SHP77 (cell line): ENCODE data around the gene C12orf60.

Experiments
- DNase-seq, 2 experiments: peaks; one replicate each; lab custom pipeline; 2025; lab: John Stamatoyannopoulos, UW

The C12orf60 gene

DNA sequence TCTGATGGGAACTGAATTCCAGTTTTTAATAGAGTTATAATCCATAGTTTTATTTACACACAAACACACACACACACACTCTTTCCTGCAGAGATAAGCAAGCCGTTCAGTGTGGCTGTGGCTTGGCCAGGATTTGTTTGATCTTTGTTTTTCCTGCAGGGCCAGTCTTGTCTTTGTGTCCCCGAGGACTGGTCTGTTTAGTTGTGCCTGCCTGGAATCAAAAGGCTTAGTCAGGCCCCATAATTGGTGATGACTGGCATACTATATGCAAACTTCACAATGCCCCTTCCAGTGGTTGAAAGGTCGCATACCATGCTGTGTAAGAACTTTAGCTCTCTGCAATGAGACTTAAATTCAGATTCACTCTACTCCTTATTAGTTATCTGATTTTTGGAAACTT lies 26.2 kb upstream of the C12orf60 start:
- no peak for DNase-seq

GRCh38 chr12:14779834-14780233 lies 23.6 kb upstream of the C12orf60 start:
- no peak for DNase-seq

DNA sequence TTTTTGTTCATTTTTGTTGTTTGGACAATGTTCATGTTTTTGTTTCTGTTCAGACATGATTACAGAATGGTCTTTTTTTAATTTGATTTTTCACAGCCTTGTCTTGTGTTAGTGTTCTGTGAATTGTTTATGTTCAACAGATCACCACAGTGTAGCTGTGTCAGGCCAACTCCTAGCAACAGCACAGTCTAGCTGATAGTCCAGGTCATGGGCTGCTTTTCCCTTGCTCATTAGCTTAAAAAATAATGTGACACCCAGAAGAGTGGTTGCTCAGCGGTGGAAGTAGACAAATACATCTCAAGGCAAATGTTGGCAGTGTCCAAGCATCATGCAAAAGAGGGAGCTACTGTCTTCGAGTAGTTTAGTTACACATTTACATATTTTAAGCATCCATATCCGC lies 22.6 kb upstream of the C12orf60 start:
- DNase-seq: no peak

DNA sequence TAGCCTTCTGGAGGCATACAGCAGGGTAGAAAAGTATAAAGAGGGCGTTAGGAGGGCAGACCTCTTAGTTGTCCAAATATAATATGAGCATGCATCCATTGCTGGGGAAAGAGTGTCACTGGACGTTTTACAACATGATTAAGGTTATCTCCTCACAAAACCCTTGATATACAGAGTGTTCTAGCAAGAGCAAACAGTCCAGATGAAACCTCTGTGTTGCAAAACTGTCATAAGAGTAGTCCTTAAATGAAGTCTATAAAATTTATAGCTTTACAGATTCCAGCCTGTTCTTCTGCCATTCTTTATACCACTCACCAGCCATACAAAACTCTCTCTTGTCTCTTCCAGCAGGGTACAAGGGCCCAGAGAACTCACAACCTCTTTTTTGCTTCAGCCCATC lies 21.9 kb upstream of the C12orf60 start:
- DNase-seq: no peak

GRCh38 chr12:14782756-14783155 lies 20.7 kb upstream of the C12orf60 start:
- no peak for DNase-seq

DNA sequence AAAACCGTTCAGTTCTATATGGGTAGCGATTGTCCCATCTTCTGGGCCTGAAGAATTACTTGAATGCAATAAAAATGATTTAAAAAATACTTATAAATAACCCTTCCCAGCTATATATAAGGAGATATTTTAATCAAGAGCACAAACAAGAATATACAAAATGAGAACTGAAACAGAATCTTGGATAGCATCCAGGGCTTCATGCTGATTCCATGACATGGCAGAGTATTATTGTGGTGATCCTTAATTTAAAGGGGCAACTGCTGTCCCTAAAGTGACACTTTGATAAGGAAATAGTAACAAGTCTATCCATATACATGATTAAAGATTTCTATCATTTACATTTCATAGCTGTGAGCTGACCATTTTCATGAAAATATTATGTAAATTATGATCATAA lies 19.0 kb upstream of the C12orf60 start:
- DNase-seq: no peak

DNA sequence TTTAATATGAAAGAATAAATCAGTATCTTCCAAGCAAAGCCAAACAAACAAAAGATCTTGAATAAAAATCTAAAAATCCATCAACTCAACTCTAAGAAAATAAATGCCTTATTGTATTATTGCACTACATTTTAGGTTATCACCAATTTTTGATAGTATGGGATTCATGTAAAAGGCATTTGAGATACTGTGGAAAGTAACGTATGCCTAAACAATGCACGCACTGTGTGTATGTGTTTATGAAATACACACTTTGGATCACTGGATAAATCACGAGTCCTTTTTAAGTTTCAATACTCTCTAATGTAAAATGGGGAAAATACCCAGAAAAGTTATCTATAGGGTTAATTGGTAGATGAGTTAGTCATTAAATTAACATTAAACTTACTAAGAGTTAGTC lies 17.9 kb upstream of the C12orf60 start:
- DNase-seq: no peak

- no peak for DNase-seq
Observed at GRCh38 chr12:14795028-14795448, 8.4 kb upstream of the C12orf60 start.

- DNase-seq: no peak
Observed at GRCh38 chr12:14802247-14802646, 1.2 kb upstream of the C12orf60 start.

DNA sequence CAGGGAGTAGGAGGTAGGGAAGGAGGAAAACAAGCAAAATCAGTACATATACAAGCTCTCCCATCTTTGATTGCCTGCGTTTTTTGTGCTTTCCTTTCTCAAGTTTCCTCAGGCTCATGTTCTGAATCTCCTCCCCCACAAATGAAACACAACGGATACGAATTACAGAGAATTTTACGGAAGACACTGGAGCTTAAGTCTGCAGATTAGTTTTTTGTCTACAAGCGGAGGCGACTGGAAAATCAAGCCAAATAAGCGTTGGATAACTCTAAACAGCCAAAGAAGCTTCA lies 804 bp upstream of the C12orf60 start:
- DNase-seq: no peak

GRCh38 chr12:14803830-14804160 lies 325 bp downstream of the C12orf60 start:
- no peak for DNase-seq

GRCh38 chr12:14810167-14810952 lies 6.9 kb downstream of the C12orf60 start:
- DNase-seq: no peak

DNA sequence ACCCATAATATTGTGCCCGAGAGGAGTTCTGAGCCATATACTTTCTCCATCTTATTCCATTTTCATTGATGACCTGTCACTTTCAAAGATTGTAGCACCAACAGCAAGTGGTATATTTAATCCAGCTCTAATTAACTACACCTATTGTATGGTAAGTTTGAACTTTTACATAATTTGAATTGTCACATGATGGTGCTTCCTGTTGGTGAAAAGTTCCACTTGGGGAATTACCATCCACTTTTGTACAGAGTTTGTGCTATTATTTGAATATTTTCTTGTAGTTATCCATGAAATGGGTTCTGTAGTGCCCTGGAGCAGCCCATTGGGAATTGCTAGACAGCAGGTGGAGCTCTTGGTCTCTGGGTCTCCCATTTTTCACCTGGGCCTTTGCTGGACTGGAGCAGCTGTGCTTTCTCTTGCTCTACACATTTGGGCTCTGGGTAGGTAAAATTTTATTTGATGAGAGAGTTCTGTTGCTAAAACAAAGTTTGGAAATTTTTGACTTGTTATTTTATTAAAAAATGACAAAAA lies 7.5 kb downstream of the C12orf60 start:
- DNase-seq: no peak

- DNase-seq: no peak
Observed at GRCh38 chr12:14811486-14811885, 8.0 kb downstream of the C12orf60 start.

GRCh38 chr12:14814014-14814413 lies 10.5 kb downstream of the C12orf60 start, which contains the start of gene SMCO3:
TSS of gene SMCO3 (minus strand) at chr12:14814182. CDS start at chr12:14806680, 7,502 bp downstream.
- DNase-seq: no peak

GRCh38 chr12:14824012-14824634 lies 20.7 kb downstream of the C12orf60 start:
- no peak for DNase-seq

DNA sequence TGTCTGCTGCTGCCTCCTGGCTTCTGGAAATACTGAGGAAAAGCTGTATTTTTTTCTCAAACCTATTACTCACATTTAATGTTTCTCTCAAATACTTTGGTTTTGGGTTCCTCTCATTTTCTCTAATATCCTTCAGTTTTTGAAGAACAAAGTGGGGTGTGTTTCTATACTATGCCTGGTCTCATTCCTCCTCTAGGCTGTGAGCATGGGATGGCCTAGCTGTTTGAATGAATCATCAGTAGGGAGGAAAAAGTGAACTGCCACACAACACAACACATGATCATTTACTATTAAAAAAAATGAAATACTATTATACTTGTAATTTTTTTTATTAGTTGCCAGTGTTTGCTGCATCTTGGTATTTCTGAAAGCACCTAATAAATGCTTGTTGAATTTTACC lies 21.8 kb downstream of the C12orf60 start:
- DNase-seq: no peak

GRCh38 chr12:14826491-14826890 lies 23.0 kb downstream of the C12orf60 start:
- no peak for DNase-seq

- DNase-seq: no peak
Observed at GRCh38 chr12:14827043-14827442, 23.6 kb downstream of the C12orf60 start.

DNA sequence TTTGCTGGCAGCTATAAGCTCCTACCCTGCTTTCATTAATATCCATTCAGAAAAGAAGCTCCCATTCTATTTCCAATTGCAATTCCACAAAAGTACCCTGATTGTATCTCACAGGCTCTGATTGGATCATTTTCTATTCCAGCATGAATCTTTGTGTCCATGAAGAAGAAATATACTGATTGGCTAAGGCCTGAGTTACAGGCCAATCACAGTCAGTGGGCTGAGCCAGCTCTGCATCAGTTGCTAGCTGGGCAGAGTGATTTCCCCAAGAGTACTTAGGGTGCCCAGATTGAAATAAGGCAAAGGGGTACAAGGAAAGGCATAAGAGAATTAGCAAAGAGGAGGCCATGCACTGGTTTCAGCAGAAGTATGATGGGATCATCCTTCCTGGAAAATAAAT lies 25.4 kb downstream of the C12orf60 start:
- DNase-seq: no peak

DNA sequence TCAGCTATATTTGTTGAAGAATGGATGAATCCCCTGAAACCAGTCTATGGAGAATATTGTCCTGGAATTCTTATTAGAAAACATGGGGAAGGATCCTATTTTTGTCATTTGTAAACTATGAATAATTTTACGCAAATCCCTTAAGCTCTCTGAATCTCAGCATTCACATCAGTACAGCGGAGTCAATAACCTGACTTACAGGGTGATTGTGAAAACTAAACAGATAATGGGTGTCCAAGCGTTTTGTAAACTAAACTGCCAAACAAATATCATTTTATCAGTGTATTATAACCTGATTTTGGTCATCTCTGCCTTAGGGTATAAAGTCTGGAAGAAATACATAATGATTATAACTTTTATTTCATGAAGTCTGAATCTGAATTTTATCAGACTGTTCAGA lies 29.9 kb downstream of the C12orf60 start:
- no peak for DNase-seq

- no peak for DNase-seq
Observed at GRCh38 chr12:14833952-14834351, 30.5 kb downstream of the C12orf60 start.

- DNase-seq: no peak
Observed at GRCh38 chr12:14834509-14834908, 31.0 kb downstream of the C12orf60 start.
